GM12873 (cell line): ENCODE data around the gene AGBL4.
A peak's percentile ranks its signal among the peaks of the same experiment; 100 is the strongest.

Experiments
- CTCF ChIP-seq: IDR thresholded peaks from 2 replicates; pipeline ENCODE4 v1.5.1; 2012; ENCODE audit warnings: low read depth, mild to moderate bottlenecking, moderate library complexity, low read length, control low read depth; ENCODE audit not compliant: insufficient read depth; ENCODE audit errors: missing control alignments

AGBL4 gene

GRCh38 chr1:48572646-48573258 is 1451.0 kb downstream of the AGBL4 start:
- peak; percentile 66 for TF ChIP-seq CTCF

DNA sequence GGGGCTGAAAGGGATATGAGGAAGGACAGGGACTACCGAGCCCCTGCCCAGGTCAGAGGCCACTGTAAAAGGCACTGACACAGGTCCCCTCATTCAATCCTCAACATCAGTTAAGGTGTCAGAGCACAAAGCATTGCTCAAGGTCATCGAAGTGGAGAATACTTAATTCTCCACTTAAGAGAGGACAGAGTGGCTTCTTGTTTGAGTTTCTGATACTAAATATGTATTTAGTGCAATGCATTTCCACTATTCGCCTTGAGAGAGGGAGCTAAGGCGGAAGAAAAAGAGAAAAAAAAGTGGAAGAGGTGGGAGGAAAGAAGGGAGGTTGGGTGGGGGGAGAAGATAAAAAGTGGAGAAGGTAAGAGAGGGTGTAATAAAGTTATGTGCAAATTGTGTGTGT is 1451.6 kb downstream of the AGBL4 start:
- TF ChIP-seq CTCF, result no peak

DNA sequence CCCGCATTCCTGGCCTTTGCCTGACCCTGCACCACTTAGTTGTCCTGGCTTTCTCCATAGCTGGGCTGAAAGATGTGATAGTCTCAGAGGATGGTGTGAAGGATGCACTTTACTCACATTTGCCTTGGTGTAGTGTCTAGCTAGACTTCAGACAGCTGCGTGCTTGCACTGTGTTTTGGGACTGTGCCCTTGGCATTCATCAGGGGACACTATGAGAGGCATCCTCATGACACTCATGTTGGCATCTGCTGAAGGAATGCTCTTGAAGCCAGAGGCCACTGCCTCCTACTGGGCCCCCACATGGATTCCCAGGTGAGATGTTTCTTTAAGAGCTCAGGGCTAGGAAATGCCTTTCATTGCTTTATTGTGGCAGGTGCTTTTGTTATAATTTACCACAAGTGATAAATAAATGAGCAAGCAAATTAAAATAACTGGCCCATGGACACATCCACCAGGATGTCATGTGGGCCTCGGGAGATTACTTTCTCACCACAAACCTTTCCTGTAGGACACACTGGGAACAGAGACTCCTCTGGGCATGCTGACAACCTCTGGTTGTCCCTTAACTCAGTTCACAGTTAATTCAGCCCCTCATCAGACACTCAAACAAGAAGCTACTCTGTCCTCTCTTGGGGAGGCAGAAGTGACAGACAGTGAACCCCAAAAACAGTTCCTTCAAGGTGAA is 1452.3 kb downstream of the AGBL4 start:
- TF ChIP-seq CTCF, result no peak

DNA sequence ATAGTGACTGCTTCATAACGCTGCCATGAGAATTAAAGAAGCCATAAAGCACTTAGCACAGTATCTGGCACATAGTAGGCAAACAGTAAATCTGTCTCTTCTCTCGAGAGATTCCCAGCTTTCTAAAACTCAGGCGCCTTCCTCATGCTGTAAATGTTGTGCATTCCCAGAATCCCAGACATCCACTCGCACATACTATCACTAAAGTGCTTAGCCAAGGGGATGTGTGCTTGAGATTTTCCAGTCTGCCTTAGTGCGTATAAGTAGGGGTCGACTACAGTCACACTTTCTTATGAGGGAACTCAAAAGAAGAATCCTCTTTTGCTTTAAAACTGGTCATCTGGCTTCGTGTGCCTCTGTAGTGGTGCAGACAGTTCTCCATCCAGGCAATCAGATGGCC is 1453.2 kb downstream of the AGBL4 start:
- TF ChIP-seq CTCF, result no peak

- TF ChIP-seq CTCF, result no peak
These were observed 1455.3 kb downstream of the AGBL4 start for GRCh38 chr1:48568501-48568900.

DNA sequence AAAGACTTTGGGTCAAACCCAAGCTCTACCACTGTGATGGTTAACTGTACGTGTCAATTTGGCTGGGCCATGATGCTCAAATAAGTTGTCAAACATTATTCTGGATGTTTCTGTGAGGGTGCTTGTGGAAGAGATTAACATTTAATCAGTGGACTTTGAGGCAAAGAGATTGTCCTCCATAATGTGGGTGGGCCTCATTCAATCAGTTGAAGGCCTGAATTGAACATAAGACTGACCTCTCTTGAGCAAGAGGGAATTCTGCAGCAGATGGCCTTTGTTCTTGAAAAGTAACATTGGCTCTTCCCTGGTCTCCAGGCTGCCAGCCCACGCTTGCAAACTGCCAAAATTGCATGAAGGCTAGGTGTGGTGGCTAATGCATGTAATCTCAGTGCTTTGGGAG is 1457.3 kb downstream of the AGBL4 start:
- TF ChIP-seq CTCF, result no peak

- no peak for TF ChIP-seq CTCF
These were observed 1460.7 kb downstream of the AGBL4 start for GRCh38 chr1:48563021-48563420.
